Vein endothelial cell (primary cell): ENCODE measurements around the gene MCM3AP. TPM values are rescaled to one million over a fixed set of nuclear protein-coding genes. Genes with fewer than 3 reads are reported as not detected.

Experiments
- total RNA-seq: library from RNA; depleted of rRNA; stranded (reverse); fragments of >200 nt; gene quantifications from 2 replicates; pipeline ENCODE4 v1.2.3, GENCODE V29; 2012

The MCM3AP gene
- 67.0 and 71.9 TPM in 2 replicates for total RNA-seq

DNA sequence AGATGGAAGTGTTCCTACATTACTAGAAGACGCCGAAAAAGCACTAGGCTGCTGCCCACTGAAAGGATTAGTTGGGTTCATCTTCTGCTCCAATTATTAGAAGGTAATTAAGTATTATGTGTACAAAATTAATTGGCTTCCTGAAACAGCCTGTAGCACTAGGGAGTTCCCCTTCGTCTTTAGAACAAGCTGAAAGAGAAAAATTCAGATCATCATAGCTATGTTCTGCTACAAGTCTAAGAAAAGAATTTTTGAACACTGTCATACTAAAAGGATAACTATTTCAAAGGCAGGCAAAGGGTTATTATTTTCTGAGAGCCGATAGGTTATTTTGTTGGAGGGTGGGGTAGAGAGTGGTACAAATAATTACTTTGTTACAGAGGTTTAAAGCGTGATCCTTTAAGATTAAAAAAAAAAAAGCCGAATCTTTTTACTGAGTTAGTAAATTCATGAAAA is at the start of gene MCM3AP:
Gene MCM3AP (minus strand): TSS at position 406 of the 456 bp plus-strand sequence. CDS start 325 bp downstream, at position 81.

DNA sequence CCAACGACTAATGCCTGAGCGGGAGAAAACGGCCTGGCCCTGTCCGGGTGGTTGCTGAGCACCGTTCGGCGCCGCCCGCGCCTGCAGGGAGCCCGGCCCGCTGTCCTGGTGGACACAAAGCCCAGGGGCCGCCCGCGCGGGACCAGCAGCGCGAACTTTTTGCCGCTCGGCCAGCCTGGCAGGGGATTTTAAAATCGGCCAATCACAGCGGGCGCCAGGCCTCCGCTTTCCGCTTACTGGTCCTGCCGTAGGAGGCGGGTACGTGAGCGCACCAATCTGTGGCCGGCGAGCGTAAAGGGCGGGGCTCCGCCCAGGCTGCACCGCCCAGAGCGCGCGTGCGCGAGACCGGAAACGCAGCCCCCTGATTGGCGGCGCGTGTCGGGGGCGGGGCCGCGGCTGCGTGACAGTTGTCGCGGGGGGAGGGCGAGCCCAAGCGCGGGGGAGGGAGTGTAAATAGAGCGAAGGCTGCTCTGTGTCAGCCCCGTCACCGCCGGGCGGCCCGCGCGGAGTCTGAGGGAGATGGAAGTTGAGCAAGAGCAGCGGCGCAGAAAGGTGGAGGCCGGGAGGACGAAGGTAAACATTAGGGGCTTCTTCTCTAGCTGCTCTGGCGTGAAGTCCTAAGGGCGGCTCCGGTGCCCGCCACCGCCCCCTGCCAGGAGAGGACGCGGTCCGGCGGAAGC is 38.4 kb upstream of the MCM3AP start, which contains the start of the genes C21orf58 and PCNT:
Gene C21orf58 (minus strand): TSS at position 161 of the 680 bp plus-strand sequence. CDS start 1,132 bp downstream, outside the sequence.
Gene PCNT (plus strand): TSS at position 447 of the 680 bp plus-strand sequence. CDS start 73 bp downstream, at position 520.

DNA sequence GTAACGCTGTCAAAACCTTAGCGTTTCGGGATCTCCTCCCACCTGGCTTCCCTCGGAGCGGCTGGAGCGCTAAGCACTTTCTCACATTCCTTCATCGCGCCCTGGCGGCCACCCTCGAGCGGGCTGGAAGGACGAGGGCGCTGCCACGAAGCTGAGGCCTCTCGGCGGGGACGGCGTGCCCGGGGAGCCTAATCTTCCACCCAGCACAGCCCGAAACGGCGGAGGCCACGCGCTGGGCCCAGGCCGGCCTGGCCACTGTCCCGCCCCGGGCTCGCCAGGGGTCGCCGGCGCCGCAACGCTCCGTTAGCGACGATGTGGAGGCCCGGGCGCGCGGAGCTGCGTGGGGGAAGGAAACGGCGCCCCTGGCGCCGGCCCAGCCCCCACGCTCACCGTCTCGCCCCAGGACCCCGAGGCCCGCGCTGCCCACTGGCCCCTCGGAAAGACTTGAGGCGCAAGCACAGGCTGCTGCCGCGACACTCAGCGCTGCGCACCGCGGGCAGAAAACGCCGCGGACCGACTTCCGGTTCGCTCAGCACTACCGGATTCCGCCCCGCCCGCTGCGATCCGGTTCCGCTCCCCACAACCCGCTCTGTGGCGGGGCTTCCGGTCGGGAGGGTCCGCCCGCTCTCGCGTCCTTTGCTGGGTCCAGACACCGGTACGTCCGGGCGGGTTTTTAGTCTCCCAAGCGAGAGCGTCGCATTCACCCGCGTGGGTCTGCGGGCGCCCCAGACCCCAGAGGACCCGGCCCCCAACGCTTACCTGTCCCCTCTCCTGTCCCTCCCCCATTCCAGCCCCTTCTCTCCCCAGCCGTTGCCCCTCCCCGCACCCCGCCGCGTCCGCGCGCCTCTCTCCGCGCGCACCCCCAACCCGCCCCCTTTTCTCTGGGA is 593 bp upstream of the MCM3AP start, which contains the start of gene YBEY:
Gene YBEY (plus strand): TSS at position 582 of the 887 bp plus-strand sequence. CDS start 572 bp downstream, outside the sequence.

DNA sequence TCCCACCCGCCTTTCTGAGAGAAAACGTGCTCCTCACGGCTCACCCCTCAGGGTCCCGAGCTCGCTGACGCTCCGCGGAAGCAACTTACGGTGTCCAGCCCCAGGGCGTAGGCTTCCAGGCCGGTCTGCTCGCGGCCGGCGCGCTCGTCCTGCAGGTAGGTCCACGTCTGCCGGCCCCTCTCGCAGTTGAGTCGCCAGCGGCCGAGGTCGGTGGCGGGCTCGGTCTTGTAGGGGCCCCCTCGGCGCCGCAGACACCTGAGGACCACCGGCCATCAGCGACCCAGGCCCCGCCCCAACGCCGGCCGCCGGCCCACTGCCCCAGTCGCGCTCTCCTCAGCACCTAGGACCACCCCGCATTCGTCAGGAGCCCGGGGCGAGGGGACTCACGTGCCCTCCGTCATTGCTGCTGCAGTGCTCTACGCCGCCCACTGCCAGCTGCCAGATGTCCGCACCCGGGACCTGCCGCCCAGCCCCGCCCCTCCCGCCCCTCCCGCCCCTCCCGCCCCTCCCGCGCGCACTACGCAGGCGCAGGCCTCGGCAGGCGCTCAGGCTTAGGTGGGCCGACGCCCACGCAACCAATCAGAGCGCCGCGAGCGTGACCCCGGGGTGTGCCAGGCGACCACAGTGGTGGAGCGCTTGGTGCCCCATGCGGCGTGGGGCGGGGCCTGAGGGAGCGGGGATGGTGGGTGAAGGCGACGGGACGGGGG is 56.9 kb downstream of the MCM3AP start, which contains the start of gene LSS:
Gene LSS (minus strand): TSS at position 430 of the 707 bp plus-strand sequence. CDS start 29 bp downstream, at position 401.

Other genes starting within 250 kb of the MCM3AP start
- 9.5 and 16.1 TPM in 2 replicates for gene COL6A2, start 187.5 kb downstream of the MCM3AP start, total RNA-seq
- gene FTCD, start 130.0 kb downstream of the MCM3AP start, total RNA-seq: not detected in 2 replicates
- gene SPATC1L, start 101.2 kb downstream of the MCM3AP start, total RNA-seq: 12.8 and 13.1 TPM in 2 replicates
- gene LSS, start 56.8 kb downstream of the MCM3AP start, total RNA-seq: 59.8 and 81.9 TPM in 2 replicates
- 7.5 and 7.6 TPM in 2 replicates for gene YBEY, start 731 bp upstream of the MCM3AP start, total RNA-seq
- gene C21orf58, start 38.3 kb upstream of the MCM3AP start, total RNA-seq: 3.6 and 6.0 TPM in 2 replicates
- 14.7 and 19.8 TPM in 2 replicates for gene PCNT, start 38.5 kb upstream of the MCM3AP start, total RNA-seq
- 56.7 and 59.1 TPM in 2 replicates for gene DIP2A, start 173.3 kb upstream of the MCM3AP start, total RNA-seq